PFSK-1 (cell line): Measurements from ENCODE around the gene DTYMK.

Experiments
- FOXP2 ChIP-seq: optimal IDR thresholded peaks from 2 replicates; pipeline ENCODE3; 2011; ENCODE audit warnings: borderline replicate concordance, control low read depth, inconsistent platforms; ENCODE audit not compliant: insufficient read depth; ENCODE audit errors: extremely low read length, extremely low read depth
- POLR2AphosphoS5 ChIP-seq: IDR thresholded peaks from 2 replicates; pipeline ENCODE4 v1.6.1; 2012; ENCODE audit warnings: low read depth, mild to moderate bottlenecking, control low read depth, low read length, moderate library complexity
- SIN3A ChIP-seq: IDR thresholded peaks from 2 replicates; pipeline ENCODE4 v1.6.1; 2012; ENCODE audit warnings: mild to moderate bottlenecking, low read length, moderate library complexity, borderline replicate concordance; ENCODE audit not compliant: insufficient read depth
- TAF1 ChIP-seq: IDR thresholded peaks from 2 replicates; pipeline ENCODE4 v1.6.1; 2012; ENCODE audit warnings: low read length, control low read depth, borderline replicate concordance; ENCODE audit not compliant: insufficient read depth
- TF ChIP-seq, protein P1 (sequence below), 2 experiments: IDR thresholded peaks; 2 replicates each; pipeline versions ENCODE4 v1.6.1 to v1.8.0; 2011 to 2012; ENCODE audit warnings: low read depth in 2 of 2, low read length in 2 of 2, control low read depth in 1 of 2, inconsistent platforms in 1 of 2, mild to moderate bottlenecking in 1 of 2, moderate library complexity in 1 of 2; ENCODE audit not compliant: insufficient read depth in 1 of 2

DTYMK gene

DNA sequence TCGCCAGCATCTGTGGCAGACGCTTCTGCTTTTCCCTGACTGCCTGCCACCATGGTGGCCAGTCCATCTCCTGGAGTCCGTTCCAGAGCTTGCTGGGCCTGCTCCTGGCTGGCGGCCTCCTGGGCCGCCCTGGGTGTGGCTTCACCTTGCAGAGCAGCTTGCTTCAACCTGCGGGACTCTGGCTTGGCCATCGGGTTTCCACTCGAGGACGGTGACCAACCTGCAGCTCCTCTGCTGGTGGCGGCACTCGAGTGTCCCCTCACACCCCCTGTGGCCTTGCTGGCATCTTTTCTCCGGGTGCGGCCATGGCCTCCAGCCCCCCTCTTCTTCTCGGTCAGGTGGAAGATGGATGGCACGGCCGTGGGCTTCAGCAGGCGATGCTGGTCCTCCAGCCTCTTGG lies 53.1 kb downstream of the DTYMK start:
- no peak for TF ChIP-seq FOXP2

DNA sequence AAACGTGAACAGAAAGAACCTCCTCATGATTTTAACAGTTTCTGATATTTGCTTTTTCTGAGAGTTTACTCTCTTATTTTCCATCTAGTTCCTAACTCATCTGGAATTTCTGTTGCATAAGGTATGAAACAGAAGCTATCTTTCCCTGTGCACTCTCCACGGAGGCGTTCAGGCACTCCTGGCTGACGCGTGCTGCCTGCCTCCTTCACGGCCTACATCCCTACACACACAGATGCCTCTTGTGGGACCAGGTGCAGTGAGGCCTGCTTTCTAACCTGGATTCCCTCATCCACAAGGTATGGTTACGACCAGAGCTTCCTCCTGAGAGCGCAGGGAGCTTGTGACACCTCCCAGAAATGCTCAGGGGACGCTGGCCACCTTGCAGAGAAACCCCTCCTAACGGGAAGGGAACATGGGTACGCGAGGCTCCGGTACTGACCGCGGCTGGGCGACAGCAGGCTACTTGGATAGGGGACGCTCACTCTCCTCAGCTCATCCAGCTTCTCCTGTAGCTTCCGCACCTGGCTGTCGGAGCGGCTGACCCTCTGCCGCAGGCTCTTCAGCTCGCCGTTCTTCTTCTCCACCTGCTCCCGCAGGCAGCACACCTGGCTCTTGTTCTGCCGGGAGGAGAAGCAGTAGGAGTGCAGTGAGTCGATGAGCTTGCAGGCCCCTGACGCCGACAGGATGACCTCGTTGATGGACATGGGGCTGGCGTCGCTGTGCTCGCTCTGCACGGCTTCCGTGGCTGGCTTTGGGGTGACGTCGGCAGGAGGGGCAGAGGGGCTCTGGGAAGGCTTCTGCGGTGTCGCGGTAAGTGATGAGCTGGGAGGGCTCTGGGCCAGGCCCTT lies 53.9 kb downstream of the DTYMK start:
- no peak for TF ChIP-seq SIN3A
- no peak for TF ChIP-seq POLR2AphosphoS5
- no peak for TF ChIP-seq TAF1
- no peak for TF ChIP-seq FOXP2
- TF ChIP-seq, protein P1, sequence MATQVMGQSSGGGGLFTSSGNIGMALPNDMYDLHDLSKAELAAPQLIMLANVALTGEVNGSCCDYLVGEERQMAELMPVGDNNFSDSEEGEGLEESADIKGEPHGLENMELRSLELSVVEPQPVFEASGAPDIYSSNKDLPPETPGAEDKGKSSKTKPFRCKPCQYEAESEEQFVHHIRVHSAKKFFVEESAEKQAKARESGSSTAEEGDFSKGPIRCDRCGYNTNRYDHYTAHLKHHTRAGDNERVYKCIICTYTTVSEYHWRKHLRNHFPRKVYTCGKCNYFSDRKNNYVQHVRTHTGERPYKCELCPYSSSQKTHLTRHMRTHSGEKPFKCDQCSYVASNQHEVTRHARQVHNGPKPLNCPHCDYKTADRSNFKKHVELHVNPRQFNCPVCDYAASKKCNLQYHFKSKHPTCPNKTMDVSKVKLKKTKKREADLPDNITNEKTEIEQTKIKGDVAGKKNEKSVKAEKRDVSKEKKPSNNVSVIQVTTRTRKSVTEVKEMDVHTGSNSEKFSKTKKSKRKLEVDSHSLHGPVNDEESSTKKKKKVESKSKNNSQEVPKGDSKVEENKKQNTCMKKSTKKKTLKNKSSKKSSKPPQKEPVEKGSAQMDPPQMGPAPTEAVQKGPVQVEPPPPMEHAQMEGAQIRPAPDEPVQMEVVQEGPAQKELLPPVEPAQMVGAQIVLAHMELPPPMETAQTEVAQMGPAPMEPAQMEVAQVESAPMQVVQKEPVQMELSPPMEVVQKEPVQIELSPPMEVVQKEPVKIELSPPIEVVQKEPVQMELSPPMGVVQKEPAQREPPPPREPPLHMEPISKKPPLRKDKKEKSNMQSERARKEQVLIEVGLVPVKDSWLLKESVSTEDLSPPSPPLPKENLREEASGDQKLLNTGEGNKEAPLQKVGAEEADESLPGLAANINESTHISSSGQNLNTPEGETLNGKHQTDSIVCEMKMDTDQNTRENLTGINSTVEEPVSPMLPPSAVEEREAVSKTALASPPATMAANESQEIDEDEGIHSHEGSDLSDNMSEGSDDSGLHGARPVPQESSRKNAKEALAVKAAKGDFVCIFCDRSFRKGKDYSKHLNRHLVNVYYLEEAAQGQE (IDR thresholded peaks at IDR 0.05; ENCODE audit: insufficient read depth in 1 of 2, low read depth in 2 of 2, low read length in 2 of 2): no peak

DNA sequence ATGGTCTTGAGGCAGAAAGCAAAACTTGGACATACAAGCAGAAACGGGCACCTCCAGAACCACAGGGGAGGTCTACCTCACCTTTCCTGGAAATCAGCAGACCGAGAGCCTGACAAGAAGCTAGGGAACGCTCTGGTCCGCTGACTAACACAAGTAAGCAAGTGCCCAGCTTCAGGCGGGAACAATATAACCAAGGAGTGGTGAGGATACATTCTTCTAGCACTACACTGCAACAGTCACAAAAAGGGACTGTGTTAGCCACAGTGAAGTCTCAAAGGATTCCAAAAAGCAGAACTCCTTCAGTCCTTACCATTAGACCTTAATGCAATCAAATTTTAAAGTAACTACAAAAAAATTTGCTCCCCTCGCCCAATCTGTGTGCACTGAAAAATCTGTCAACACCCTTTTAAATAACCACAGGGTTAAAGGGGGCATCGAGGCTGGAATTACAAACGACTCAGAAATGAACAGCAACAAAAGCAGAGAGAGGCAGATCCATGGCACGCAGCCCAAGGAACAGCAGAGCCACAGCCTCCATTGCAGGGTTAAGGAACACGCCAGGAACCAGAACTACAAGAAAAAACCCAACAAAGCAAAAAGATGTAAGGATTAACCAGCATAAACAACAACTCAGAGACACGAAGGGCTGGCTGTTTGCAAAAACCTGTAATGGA lies 56.7 kb downstream of the DTYMK start:
- TF ChIP-seq, protein P1 (IDR thresholded peaks at IDR 0.05; ENCODE audit: insufficient read depth in 1 of 2, low read depth in 2 of 2, low read length in 2 of 2): no peak
- TF ChIP-seq FOXP2 (no peak), POLR2AphosphoS5 (no peak), TAF1 (no peak), SIN3A (no peak)

DNA sequence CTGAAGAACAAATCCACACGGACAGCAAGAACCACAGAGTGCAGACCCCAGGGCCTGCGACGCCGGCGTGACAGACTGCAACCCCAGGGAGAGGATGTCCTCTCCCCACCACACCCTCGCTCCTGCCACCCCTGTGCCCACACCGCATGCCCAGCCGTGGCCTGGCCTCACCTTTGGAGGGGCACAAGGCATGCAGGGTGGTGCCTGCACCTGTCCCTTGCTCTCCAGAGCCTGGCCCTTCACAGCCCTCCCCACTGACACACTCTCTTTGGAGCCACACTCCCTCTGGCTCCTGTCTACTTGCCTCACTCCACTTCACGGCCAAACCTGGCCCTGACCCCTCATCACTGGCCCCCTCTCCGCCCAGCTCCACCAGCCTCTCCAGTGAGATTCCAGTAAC lies 58.9 kb downstream of the DTYMK start:
- TF ChIP-seq FOXP2: no peak
- no peak for TF ChIP-seq SIN3A
- TF ChIP-seq, protein P1 (IDR thresholded peaks at IDR 0.05; ENCODE audit: insufficient read depth in 1 of 2, low read depth in 2 of 2, low read length in 2 of 2): no peak
- TF ChIP-seq TAF1: no peak
- TF ChIP-seq POLR2AphosphoS5: no peak
